K562 (cell line): ENCODE results near the gene EPSTI1.

ENCODE experiments used
- NFRKB ChIP-seq: fragments of 450-650 bp; IDR thresholded peaks from 2 replicates; pipeline ENCODE4 v1.6.1; 2016; ENCODE audit warnings: low read depth
- SMC3 ChIP-seq: conservative IDR thresholded peaks from 2 replicates; pipeline ENCODE4 v1.6.1; 2011; ENCODE audit warnings: low read depth, low read length, improper control_type of control experiment; ENCODE audit not compliant: insufficient read depth
- TAL1 ChIP-seq: fragments of 450-650 bp; IDR thresholded peaks from 2 replicates; pipeline ENCODE4 v1.6.1; 2016; ENCODE audit warnings: mild to moderate bottlenecking
- TEAD4 ChIP-seq, 2 experiments: sonication (generic) in 1 of 2; formaldehyde crosslinking in 1 of 2; IDR thresholded peaks; 2 replicates each; pipeline versions ENCODE4 v1.6.1 to v1.8.0; 2012 to 2022; ENCODE audit warnings: borderline replicate concordance in 1 of 2, inconsistent platforms in 1 of 2, low read length in 1 of 2, mild to moderate bottlenecking in 1 of 2, missing genetic modification reagents in 1 of 2
- ZBTB8A ChIP-seq: fragments of 450-650 bp; IDR thresholded peaks from 2 replicates; pipeline ENCODE4 v1.6.1; 2018; ENCODE audit warnings: mild to moderate bottlenecking, moderate library complexity; ENCODE audit not compliant: partially characterized antibody
- TF ChIP-seq, protein P1 (sequence below): IDR thresholded peaks from 2 replicates; pipeline ENCODE4 v1.6.1; 2012; ENCODE audit warnings: low read depth, low read length, improper control_type of control experiment, borderline replicate concordance
- TF ChIP-seq, protein P2 (sequence below), 3 experiments: IDR thresholded peaks in 2 of 3; conservative IDR thresholded peaks in 1 of 3; 2 replicates each; pipeline ENCODE4 v1.5.1; 2011 to 2012; ENCODE audit warnings: low read length in 3 of 3, mild to moderate bottlenecking in 3 of 3, control low read depth in 2 of 3, improper control_type of control experiment in 1 of 3, inconsistent platforms in 1 of 3, low read depth in 1 of 3, mixed read lengths in 1 of 3, moderate library complexity in 1 of 3; ENCODE audit not compliant: insufficient read depth in 2 of 3

DNA sequence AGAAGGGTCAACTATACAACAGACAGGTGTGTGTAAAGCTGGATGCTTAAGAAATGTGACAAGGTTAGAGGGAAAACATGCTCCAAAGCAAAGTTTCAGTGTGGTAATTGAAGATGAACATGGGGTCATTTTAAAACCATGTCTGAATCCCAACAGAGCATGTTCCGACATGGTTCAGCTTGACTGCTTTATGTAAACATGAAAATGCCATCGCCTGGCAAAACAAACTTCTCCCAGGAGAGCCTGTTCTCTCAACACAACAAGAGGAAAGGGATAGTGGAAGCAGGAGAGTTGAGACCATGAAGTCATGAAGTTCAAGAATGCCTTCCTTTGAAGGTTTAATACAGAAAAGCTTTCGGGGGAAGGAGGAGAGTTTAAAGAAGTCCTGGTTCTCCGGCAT lies 85.8 kb downstream of the EPSTI1 start:
- TF ChIP-seq NFRKB (no peak), TAL1 (no peak), SMC3 (no peak), ZBTB8A (no peak), TEAD4 (IDR thresholded peaks at IDR 0.05; ENCODE audit: low read length) (no peak), TEAD4 (CRISPR knock-in tag; IDR thresholded peaks at IDR 0.05; ENCODE audit: borderline replicate concordance) (no peak)
- TF ChIP-seq, protein P1, sequence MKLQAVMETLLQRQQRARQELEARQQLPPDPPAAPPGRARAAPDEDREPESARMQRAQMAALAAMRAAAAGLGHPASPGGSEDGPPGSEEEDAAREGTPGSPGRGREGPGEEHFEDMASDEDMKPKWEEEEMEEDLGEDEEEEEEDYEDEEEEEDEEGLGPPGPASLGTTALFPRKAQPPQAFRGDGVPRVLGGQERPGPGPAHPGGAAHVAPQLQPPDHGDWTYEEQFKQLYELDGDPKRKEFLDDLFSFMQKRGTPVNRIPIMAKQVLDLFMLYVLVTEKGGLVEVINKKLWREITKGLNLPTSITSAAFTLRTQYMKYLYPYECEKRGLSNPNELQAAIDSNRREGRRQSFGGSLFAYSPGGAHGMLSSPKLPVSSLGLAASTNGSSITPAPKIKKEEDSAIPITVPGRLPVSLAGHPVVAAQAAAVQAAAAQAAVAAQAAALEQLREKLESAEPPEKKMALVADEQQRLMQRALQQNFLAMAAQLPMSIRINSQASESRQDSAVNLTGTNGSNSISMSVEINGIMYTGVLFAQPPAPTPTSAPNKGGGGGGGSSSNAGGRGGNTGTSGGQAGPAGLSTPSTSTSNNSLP: no peak
- TF ChIP-seq, protein P2, sequence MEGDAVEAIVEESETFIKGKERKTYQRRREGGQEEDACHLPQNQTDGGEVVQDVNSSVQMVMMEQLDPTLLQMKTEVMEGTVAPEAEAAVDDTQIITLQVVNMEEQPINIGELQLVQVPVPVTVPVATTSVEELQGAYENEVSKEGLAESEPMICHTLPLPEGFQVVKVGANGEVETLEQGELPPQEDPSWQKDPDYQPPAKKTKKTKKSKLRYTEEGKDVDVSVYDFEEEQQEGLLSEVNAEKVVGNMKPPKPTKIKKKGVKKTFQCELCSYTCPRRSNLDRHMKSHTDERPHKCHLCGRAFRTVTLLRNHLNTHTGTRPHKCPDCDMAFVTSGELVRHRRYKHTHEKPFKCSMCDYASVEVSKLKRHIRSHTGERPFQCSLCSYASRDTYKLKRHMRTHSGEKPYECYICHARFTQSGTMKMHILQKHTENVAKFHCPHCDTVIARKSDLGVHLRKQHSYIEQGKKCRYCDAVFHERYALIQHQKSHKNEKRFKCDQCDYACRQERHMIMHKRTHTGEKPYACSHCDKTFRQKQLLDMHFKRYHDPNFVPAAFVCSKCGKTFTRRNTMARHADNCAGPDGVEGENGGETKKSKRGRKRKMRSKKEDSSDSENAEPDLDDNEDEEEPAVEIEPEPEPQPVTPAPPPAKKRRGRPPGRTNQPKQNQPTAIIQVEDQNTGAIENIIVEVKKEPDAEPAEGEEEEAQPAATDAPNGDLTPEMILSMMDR (IDR thresholded peaks at IDR 0.05 in 2 of 3, conservative IDR thresholded peaks at IDR 0.05 in 1 of 3; ENCODE audit: insufficient read depth in 2 of 3, low read depth in 1 of 3, low read length in 3 of 3): no peak
